ENCODE measurements around the gene SEL1L3.
"Not testable (repeated sequence)": the region's sequence is repeated elsewhere in the genome, so short reads cannot be mapped to it uniquely, and the experiment has no call there.

The SEL1L3 gene

GRCh38 chr4:25862411-25863346 is at the start of gene SEL1L3:
SEL1L3 (minus strand) TSS chr4:25862988; CDS start chr4:25862836, 152 bp downstream.
- DNase-seq, result no peak

GRCh38 chr4:25911356-25911755 is 48.6 kb upstream of the SEL1L3 start:
- DNase-seq, result no peak

GRCh38 chr4:25908491-25908901 is 45.7 kb upstream of the SEL1L3 start:
- no peak for DNase-seq

GRCh38 chr4:25906113-25906512 is 43.3 kb upstream of the SEL1L3 start:
- DNase-seq, result not testable (repeated sequence)

GRCh38 chr4:25905371-25905770 is 42.6 kb upstream of the SEL1L3 start:
- DNase-seq, result no peak

GRCh38 chr4:25904748-25905082 is 41.9 kb upstream of the SEL1L3 start:
- DNase-seq, result no peak

GRCh38 chr4:25903900-25904747 is 41.3 kb upstream of the SEL1L3 start:
- DNase-seq, result no peak

- DNase-seq, result no peak
Measured at GRCh38 chr4:25901030-25901430, 38.2 kb upstream of the SEL1L3 start.

GRCh38 chr4:25900310-25900709 is 37.5 kb upstream of the SEL1L3 start:
- DNase-seq, result no peak

- DNase-seq, result no peak
Measured at GRCh38 chr4:25896776-25897539, 34.2 kb upstream of the SEL1L3 start.

GRCh38 chr4:25892796-25893195 is 30.0 kb upstream of the SEL1L3 start:
- DNase-seq, result no peak

GRCh38 chr4:25890571-25891485 is 28.0 kb upstream of the SEL1L3 start:
- DNase-seq, result no peak

GRCh38 chr4:25889589-25890503 is 27.1 kb upstream of the SEL1L3 start:
- no peak for DNase-seq

GRCh38 chr4:25888781-25889180 is 26.0 kb upstream of the SEL1L3 start:
- no peak for DNase-seq

GRCh38 chr4:25884031-25884782 is 21.4 kb upstream of the SEL1L3 start:
- DNase-seq, result no peak

GRCh38 chr4:25883565-25883964 is 20.8 kb upstream of the SEL1L3 start:
- no peak for DNase-seq

GRCh38 chr4:25882226-25882625 is 19.4 kb upstream of the SEL1L3 start:
- DNase-seq, result no peak

GRCh38 chr4:25881193-25881592 is 18.4 kb upstream of the SEL1L3 start:
- no peak for DNase-seq

- no peak for DNase-seq
Measured at GRCh38 chr4:25879991-25880651, 17.3 kb upstream of the SEL1L3 start.

- no peak for DNase-seq
Measured at GRCh38 chr4:25879587-25879986, 16.8 kb upstream of the SEL1L3 start.
